Measurements from ENCODE around the gene RRM2. TPM values are rescaled to one million over a fixed set of nuclear protein-coding genes. Genes with fewer than 3 reads are reported as not detected.
"Not testable (repeated sequence)": the region's sequence is repeated elsewhere in the genome, so short reads cannot be mapped to it uniquely, and the experiment has no call there.

Gene RRM2
- total RNA-seq, 4 donors from 2014 or later, result 27.2 TPM; not detected in 3

DNA sequence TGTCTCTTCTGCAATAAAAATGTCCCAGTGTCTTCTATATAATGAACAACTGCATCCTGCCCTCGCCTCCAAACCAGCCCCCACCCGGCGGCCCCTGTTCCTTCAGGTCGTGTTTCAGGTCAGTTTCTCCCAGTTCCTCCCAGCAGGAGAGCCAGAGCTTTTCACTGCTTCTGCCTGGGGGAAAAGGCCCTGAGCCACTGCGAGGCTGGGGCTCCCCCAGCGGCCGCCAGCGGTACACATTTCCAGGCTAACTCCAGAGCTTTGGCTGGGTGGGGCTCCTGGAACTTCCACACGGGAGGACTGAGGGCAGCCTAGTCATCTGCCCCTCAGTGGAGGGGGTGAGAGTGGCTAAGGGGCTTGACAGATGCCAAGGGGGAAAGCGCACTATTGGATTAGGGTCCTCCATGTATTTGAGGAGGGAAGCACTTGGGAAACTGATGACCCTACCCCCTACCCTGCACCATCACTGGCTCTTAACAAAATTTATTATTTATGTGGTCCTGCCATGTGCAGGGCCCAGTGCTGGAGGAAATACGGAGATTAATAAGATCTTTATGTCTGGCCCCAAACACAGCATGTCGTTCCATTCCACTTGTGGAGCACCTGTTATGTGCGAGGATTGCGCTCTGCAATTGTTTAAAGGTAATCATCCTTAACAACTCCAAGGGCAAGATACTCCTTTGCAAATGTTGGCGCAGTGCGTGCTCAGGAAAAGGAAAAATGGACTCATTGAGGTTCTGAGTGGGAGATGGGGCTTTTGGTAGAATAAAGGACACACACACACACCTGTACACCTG, 25.0 kb upstream of the RRM2 start:
- Histone ChIP-seq H3K4me3 (no peak overlapping the region), H3K27me3 (no peaks in the 10 kb centered on the region), H3K9me3 (no peaks in the 10 kb centered on the region), H3K27ac (no peak overlapping the region), H3K4me1 (no peaks in the 10 kb centered on the region), H3K36me3 (no peaks in the 10 kb centered on the region)
- TF ChIP-seq, protein P1, sequence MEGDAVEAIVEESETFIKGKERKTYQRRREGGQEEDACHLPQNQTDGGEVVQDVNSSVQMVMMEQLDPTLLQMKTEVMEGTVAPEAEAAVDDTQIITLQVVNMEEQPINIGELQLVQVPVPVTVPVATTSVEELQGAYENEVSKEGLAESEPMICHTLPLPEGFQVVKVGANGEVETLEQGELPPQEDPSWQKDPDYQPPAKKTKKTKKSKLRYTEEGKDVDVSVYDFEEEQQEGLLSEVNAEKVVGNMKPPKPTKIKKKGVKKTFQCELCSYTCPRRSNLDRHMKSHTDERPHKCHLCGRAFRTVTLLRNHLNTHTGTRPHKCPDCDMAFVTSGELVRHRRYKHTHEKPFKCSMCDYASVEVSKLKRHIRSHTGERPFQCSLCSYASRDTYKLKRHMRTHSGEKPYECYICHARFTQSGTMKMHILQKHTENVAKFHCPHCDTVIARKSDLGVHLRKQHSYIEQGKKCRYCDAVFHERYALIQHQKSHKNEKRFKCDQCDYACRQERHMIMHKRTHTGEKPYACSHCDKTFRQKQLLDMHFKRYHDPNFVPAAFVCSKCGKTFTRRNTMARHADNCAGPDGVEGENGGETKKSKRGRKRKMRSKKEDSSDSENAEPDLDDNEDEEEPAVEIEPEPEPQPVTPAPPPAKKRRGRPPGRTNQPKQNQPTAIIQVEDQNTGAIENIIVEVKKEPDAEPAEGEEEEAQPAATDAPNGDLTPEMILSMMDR (IDR thresholded peaks at IDR 0.05), result peak; percentile 85 to 98 (median 92)
- TF ChIP-seq POLR2A (IDR thresholded peaks at IDR 0.05), result no peak
- DNase-seq, result peak; percentile 56 to 69
- intact Hi-C loops (cut with DNase I; ENCODE audit: low total_unique reads), result no loop called here

DNA sequence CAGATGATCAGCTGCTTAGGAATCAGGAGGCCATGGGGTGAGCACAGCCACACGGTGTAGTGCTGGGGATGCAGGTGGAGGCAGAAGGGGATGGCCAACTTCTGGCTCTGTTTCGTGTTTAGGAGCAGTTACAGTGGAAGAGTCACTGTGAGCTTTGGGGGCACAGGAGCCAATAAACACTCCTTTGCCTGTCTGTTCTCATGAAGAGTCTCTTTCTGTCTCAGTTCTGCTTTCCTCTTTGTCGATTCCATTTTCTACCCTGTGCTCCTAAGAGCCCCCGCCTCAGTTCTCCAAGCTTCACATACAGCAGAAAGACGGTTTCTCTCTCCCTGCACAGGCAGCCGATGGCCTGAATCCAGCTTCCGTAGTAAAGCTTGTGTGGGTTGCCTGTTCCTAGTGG, 21.0 kb upstream of the RRM2 start:
- H3K9me3 ChIP-seq, result no peaks in the 10 kb centered on the region
- H3K4me3 ChIP-seq, result no peak overlapping the region
- intact Hi-C loops (cut with DNase I; ENCODE audit: low total_unique reads), result no loop called here
- no peaks in the 10 kb centered on the region for H3K27me3 ChIP-seq
- DNase-seq, result no peak
- TF ChIP-seq, protein P1 (IDR thresholded peaks at IDR 0.05), result no peak
- TF ChIP-seq POLR2A (IDR thresholded peaks at IDR 0.05), result no peak
- H3K27ac ChIP-seq, result no peak overlapping the region
- no peaks in the 10 kb centered on the region for H3K4me1 ChIP-seq
- H3K36me3 ChIP-seq, result no peaks in the 10 kb centered on the region

DNA sequence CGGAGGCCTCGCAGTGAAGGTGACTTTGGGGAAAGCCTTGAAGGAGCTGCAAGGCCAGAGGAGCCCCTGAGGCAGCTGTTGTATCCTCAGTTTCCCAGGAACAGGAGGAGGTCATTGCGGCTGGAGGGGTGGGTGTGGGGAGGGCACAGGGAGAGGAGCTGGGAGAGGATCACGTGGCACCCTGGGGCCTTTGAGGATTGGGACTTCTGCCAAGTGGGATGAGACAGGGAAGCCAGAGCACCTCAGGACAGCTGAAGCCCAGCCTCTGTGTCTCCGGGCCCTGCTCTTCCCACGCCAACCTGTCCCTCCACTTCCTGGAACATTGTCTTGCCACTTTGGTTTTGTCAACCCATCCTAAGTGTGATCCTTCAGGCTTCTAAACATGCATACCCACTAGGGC, 19.4 kb upstream of the RRM2 start:
- DNase-seq, result no peak

DNA sequence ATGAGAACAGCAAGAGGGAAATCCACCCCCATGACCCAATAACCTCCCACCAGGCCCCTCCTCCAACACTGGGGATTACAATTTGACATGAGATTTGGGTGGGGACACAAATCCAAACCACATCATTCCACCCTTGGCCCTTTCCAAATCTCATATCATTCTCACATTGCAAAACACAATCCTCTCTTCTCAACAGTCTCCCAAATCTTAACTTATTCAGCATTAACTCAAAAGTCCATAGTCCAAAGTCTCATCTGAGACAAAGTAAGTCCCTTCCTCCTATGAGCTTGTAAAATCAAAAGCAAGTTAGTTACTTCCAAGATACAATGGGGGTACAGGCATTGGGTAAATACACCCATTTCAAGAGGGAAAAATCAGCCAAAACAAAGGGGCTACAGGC, 17.6 kb upstream of the RRM2 start:
- H3K27me3 ChIP-seq; intact Hi-C loops (cut with DNase I; ENCODE audit: low total_unique reads); H3K27ac ChIP-seq; H3K36me3 ChIP-seq; H3K4me1 ChIP-seq; DNase-seq; H3K4me3 ChIP-seq; H3K9me3 ChIP-seq: not testable (repeated sequence)

More for the DNA sequence above, 19.4 kb upstream of the RRM2 start:
- Histone ChIP-seq H3K9me3 (no peaks in the 10 kb centered on the region), H3K4me3 (no peak overlapping the region), H3K36me3 (no peaks in the 10 kb centered on the region), H3K4me1 (no peaks in the 10 kb centered on the region), H3K27me3 (no peaks in the 10 kb centered on the region), H3K27ac (no peak overlapping the region)
- intact Hi-C loops (cut with DNase I; ENCODE audit: low total_unique reads), result no loop called here
- TF ChIP-seq, protein P1 (IDR thresholded peaks at IDR 0.05), result no peak
- TF ChIP-seq POLR2A (IDR thresholded peaks at IDR 0.05), result no peak

DNA sequence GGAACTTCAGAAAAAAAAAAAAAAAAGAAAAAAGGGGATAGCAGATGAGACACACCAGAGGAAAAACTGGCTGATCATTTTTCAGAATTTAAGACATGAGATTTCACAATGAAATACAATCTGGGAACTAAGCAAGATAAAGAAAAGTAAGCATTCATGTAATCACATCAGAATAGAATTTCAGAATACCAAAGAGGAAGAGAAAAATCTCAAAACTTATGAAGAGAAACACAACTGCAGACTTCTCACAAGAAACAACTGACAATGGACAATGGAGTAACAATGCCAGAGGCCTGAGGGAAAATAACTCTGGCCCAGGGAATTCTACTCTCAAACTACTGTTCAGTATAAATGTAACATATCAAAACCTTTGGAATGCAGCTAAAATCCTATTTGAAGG, 13.2 kb upstream of the RRM2 start:
- no peak for DNase-seq
- no peaks in the 10 kb centered on the region for H3K36me3 ChIP-seq
- intact Hi-C loops (cut with DNase I; ENCODE audit: low total_unique reads), result no loop called here
- no peak for TF ChIP-seq POLR2A (IDR thresholded peaks at IDR 0.05)
- TF ChIP-seq, protein P1 (IDR thresholded peaks at IDR 0.05), result no peak
- no peak overlapping the region for H3K4me3 ChIP-seq
- no peak overlapping the region for H3K27ac ChIP-seq
- H3K9me3 ChIP-seq, result no peaks in the 10 kb centered on the region
- no peaks in the 10 kb centered on the region for H3K4me1 ChIP-seq
- H3K27me3 ChIP-seq, result no peaks in the 10 kb centered on the region

Measured in uterus (tissue), 4 donors.